GM15510 (cell line): ENCODE measurements around the gene ABR.

ENCODE experiments used
- POLR2A ChIP-seq: IDR thresholded peaks from 3 replicates; pipeline ENCODE4 v1.6.1; 2011; ENCODE audit warnings: borderline replicate concordance; ENCODE audit not compliant: insufficient read length; ENCODE audit errors: extremely low read depth

Gene ABR

DNA sequence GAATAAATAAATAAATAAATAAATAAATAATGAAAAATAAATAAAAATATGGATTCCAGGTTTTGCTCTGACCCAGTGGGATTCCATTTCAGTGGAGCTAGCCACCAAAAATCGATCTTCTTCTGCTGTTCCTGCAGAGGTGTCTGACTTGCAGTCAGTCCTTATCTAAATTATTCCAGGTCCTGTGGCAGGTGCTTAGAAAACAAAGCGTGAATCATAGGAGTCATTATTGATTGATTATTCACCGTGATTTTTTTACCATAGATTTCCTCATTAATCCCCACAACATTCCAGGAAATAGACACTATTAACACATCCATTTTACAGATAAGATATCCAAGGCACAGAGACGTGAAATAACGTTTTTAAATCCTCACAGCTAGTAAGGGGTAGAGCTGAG lies 31.5 kb upstream of the ABR start:
- TF ChIP-seq POLR2A = no peak

DNA sequence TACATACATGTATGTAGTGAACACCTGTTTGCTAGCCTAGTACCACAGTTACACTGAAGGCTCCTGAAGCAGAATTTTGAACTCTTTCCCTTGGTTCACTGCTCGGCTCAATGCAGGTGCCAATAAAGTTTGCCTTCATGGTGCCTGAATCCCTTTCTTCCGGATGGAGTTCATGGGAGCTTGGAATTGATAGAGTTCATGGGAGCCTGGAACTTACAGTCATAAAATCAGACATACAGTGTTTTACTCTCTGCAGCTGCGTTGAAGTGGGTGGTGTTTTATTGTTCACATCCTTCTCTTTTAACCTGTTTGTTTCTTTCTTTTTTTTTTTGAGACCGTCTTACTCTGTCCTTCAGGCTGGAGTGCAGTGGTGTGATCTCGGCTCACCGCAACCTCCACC lies 29.2 kb upstream of the ABR start:
- TF ChIP-seq POLR2A = no peak

DNA sequence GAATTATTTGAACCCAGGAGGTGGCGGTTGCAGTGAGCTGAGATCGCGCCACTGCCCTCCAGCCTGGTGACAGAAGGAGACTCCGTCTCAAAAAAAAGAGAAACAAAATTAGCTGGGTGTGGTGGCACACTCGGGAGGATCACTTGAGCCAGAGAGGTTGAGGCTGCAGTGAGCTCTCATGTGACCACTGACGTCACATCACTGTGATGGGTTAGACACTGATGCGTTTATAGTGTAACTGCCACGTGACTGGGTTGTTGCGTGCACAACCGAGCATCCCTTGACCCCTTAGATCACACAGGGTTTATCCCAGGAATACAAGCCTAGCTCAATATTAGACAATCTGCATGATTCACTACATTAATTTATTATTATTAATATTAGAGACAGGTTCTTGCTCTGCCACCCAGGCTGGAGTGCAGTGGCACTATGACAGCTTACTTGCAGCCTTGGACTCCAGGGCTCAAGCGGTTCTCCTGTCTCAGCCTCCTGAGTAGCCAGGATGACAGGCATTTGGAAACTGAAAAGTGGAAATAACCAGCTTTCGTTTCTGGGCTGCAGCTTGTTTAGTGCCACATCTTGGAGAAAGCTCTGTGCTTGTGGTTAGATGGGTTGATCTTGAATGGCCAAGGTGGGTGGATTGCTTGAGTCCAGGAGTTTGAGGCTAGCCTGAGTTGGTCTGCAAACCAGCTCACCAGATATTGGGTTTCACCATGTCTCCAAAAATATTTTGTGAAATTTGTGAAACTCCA lies 26.4 kb upstream of the ABR start:
- TF ChIP-seq POLR2A = no peak

DNA sequence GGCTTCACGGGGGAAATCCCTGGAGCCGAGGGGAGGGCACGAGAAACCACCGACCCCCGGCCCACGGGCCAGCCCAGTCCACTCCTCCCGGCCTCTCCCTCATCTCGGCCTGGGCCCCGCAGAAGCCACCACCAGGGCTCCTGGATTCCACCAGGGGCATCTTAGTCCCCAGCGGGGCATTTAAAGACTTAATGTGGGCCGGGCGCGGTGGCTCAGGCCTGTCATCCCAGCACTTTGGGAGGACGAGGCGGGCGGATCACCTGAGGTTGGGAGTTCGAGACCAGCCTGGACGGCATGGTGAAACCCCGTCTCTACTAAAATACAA lies 24.1 kb upstream of the ABR start:
- no peak for TF ChIP-seq POLR2A

DNA sequence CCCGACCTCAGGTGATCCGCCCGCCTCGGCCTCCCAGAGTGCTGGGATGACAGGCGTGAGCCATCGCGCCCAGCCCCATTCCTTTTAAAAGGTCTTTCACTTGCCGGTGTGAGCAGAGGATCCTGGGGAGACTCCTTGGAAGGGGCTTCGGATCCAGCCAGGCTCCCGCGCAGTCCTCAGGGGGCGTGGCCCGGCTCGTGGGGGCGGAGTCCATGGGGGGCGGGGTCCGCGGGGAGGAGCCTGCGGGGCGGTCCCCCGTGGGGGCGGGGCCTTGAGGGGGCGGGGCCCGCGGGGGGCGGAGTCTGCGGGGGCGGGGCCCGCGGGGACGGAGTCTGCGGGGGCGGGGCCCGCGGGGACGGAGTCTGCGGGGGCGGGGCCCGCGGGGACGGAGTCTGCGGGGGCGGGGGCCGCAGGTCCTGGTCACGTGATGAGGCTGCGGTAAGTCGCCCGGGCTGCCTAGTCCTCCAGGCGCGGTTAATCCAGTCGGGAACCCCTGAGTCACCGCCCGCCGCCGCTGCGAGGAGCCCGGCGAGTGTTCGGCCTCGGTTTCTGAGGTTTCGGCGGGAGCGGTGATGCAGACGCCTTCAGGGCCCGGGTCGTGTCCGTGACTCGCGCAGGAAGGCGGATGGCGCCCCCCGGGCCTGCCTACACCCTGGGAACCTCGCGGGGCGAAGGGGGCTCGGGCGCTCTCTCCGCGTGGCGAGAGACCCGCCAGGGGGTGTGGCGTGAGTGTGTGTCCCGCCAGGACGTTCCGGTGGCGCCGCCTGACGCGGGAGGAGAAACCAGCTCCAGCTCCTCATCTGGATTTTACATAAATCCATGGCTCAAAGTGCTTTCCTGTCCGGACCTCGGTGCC lies 23.6 kb upstream of the ABR start:
- TF ChIP-seq POLR2A = no peak

DNA sequence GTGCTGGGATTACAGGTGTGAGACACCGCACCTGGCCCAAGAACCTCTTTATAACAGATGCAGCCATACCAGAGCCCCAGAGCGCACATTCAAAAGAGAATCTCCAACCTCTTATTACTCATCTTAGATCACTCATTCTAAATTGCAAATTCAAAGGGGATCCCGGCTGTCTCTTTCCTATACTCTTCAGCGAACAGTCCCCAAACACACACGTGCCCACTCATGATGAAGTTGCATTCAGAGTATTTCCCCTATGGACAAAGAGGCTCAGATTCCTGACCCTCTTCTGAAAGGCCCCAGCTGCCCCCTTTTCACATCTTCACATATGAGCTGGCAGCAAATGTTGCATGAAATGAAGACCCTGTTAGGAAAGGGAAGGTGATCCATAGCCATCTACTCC lies 22.5 kb upstream of the ABR start:
- TF ChIP-seq POLR2A = no peak

DNA sequence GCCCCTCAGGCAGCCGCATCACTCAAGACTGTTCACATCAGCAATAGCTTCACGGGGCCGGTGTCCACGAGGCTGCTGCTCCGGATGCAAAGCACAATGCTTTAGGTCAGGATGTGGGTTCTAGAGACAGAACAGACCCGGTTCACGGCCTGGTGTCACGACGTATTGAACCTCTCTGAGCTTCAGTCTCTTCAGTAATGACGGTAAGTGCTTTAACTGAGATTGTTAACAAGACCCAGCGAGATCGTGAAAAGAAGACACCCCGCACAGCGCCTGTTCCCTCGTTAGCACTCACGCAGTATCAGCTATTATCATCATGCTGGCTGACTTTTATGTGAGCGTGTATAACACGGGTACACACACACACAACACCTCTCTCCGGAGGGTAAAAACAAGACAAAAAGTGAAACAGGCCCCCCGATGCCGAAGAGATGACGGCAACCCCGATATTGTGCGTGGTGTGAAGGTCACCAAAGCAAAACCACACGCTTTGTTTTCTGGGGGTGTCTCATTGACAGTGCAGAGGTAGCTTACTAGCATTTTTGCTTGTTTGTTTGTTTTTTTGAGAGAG lies 21.4 kb upstream of the ABR start:
- no peak for TF ChIP-seq POLR2A

DNA sequence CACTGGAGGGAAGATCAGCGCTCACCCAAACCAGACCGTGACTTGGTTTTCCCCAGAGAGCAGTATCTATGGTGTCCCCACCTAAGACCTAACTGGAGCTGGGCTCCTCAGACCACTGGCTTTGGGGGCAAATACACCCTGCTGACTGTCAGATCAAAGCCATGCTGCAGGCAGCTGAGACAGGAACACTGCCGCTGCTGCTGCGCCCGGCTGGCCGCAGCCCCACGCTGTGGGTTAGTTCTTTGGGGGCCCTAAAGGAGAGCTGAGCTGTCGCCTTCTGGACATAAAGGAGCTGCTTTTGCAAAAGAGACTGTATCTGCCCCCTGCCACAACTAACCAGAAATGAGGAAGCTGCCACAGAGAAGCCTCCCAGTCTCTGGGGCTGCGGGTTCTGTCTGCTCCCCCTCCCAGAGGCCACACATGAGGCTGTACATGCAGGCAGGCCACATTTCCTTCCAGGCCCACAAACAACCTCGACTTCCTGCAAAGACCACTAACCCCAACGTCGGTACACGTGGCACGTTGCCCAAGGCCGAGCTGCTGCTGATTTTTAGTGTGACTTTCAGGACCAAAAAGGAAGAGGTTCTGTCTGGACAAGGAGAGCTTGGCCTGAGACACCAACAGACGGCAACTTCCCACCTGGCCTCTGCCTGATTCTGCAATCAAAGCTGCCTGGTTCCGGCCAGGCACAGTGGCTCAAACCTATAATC lies 18.2 kb upstream of the ABR start:
- TF ChIP-seq POLR2A = peak; percentile 21

DNA sequence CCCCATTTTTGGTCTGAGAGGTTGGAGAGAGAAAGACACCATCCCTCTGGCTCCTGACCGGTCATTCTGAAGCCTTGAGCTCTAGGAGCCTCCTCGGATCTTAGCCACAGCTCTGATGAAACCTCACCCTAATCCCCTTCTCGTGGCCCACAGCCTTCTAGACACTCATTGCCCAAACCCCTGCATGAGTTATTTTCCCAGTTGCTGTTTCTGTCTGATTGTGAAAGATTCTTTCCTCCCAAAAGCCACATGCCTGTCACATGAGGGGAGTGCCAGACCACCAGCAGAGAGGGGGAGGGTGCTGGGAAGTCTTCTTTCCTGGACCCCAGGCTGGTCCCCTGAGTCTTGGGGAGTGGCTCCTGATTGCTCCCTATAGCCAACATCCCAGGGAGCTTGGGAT lies 17.6 kb upstream of the ABR start:
- no peak for TF ChIP-seq POLR2A

DNA sequence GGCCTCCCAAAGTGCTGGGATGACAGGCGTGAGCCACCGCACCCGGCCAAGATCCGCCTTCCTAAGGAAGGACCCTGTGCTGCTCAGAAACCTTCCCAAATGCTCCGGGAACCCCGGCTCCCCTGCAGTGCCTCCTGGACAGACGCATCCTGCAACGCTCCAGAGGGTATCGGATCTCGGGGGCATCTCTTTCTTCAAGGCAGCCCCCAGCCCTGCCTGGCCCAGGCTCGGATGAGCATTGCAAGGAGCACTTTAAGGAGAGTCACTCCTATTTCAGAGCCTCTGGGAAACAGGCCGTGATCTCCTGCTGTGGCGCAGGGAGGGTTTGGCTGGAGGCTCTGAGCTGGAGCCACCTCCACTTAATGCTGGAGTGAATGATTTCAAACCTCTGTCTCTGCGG lies 17.2 kb upstream of the ABR start:
- TF ChIP-seq POLR2A = no peak

DNA sequence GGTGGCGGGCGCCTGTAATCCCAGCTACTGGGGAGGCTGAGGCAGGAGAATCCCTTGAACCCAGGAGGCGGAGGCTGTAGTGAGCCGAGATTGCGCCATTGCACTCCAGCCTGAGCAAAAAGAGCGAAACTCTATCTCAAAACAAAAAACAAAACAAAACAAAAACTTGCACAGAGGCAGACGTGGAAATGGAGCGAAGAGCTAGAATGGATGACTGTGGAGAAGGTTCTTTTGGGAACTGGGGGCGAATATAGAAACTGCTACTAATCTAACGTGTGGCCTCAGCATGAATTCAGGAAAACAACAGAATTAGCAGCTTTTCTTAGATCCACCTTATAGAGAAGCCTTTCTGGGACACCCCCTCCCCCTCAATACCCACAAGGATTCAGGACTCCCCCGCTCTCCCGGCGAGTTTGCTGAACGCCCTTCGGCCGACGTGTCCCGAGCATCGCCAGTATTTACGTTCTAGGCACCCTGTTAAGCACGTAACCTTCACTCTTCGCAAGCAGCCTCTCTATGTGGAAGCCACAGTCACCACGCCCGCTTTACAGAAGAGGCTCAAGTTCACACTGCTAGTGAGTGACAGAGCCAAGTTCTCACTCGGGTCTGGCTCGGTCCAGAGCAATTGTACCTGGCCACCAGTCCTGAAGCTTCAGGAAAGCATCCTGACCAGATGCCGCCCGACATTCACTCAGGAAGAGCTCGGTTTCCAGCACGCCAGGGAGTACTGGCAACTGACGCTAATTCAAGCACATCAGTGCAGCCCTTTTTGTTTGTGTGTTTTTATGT lies 13.3 kb upstream of the ABR start:
- no peak for TF ChIP-seq POLR2A

DNA sequence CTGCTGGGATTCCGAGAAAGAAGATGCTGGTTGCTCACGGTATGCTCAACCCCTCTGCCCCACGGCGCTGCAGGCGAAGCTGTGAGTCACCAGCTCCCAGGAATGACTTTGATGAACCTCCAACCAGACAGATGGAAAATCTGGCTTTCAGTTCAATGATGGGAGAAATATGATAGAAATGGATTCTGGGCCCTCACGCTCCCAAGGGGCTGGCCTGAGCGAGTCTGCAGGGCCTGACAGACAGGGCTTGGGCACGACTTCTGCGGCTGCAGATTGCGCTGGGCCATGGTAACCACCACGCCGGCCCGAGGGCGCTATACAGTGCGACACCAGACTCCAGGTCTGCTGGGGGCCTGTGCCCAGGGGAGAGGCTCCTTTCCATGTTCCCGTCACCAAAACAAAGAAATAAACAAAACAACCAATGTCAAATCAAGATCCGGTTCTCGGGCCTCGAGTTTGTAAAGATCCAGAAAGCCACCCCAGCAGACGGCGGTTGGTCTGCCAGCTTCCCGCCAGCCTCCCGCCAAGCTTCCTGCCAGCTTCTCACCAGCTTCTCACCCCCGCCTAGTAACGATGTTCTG lies 11.1 kb upstream of the ABR start:
- no peak for TF ChIP-seq POLR2A

DNA sequence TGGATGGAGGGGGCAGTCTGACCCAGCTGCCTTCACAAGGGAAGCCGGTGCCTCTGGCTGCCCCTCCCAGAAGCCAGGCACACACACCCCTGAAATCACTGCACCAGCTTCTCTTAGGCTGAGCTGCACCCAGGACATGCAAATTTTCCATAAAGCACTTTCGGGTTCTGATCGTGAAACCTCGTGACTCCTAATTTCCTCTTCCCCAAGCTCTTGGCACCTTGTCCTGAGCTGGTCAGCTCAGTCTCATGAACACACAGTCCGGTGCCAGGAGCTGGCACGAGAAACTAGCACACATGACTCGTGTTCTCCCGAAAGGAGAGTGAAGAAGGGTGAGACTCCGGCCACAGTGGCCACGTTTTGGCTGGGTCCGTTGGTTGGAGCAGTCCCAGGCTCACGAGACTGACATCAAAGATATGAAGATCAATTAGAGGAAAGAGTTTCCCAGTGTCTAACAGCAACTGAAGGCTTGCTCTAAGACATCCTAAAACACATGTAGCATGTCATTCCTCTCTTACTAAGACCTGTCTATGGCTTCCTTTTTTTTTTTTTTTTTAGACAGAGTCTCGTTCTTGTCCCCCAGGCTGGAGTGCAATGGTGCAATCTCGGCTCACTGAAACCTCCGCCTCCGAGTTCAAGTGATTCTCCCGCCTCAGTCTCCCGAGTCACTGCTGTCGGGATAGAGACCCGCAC lies 9.2 kb upstream of the ABR start:
- no peak for TF ChIP-seq POLR2A
